HG03460 (cell line): ENCODE results near the gene C17orf78.
"Not testable (repeated sequence)": the region's sequence is repeated elsewhere in the genome, so short reads cannot be mapped to it uniquely, and the experiment has no call there.

ENCODE experiments used
- ATAC-seq: cut with Tn5 transposase; IDR thresholded peaks from one replicate; pipeline ENCODE4 v1.9.1; 2021; ENCODE audit not compliant: unreplicated experiment

Gene C17orf78

GRCh38 chr17:37430051-37430627, 54.4 kb downstream of the C17orf78 start:
- ATAC-seq, result no peak

- ATAC-seq, result no peak
Measured at GRCh38 chr17:37432671-37433070, 56.9 kb downstream of the C17orf78 start.

GRCh38 chr17:37438141-37438540, 62.4 kb downstream of the C17orf78 start:
- ATAC-seq, result no peak

- no peak for ATAC-seq
Measured at GRCh38 chr17:37440424-37440823, 64.6 kb downstream of the C17orf78 start.

GRCh38 chr17:37441369-37442014, 65.7 kb downstream of the C17orf78 start:
- not testable (repeated sequence) for ATAC-seq
